ENCODE measurements around the gene OAS3. TPM values are rescaled to one million over a fixed set of nuclear protein-coding genes. Genes with fewer than 3 reads are reported as not detected.
"Not testable (repeated sequence)": the region's sequence is repeated elsewhere in the genome, so short reads cannot be mapped to it uniquely, and the experiment has no call there.

Gene OAS3
- total RNA-seq, 1 donor from 2014 or later, result not detected

DNA sequence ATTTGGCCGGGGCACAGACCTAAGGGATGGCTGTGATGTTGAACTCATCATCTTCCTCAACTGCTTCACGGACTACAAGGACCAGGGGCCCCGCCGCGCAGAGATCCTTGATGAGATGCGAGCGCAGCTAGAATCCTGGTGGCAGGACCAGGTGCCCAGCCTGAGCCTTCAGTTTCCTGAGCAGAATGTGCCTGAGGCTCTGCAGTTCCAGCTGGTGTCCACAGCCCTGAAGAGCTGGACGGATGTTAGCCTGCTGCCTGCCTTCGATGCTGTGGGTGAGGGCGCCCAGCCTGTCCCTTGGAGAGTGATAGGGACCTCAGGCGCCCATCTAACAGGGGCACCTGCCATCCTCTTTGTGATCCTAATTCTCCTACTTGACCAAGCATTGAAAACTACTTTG lies 12.4 kb downstream of the OAS3 start:
- Mint-ChIP-seq H3K9me3 (ENCODE audit: unreplicated experiment) (no peaks in the 10 kb centered on the region), H3K27ac (ENCODE audit: unreplicated experiment) (no peak overlapping the region), H3K36me3 (ENCODE audit: unreplicated experiment) (no peaks in the 10 kb centered on the region), H3K27me3 (ENCODE audit: unreplicated experiment) (peaks cover 2% of the 10 kb centered on the region), H3K4me1 (ENCODE audit: low read depth, unreplicated experiment) (no peaks in the 10 kb centered on the region), H3K4me3 (ENCODE audit: unreplicated experiment) (no peak overlapping the region)
- TF ChIP-seq, protein P1, sequence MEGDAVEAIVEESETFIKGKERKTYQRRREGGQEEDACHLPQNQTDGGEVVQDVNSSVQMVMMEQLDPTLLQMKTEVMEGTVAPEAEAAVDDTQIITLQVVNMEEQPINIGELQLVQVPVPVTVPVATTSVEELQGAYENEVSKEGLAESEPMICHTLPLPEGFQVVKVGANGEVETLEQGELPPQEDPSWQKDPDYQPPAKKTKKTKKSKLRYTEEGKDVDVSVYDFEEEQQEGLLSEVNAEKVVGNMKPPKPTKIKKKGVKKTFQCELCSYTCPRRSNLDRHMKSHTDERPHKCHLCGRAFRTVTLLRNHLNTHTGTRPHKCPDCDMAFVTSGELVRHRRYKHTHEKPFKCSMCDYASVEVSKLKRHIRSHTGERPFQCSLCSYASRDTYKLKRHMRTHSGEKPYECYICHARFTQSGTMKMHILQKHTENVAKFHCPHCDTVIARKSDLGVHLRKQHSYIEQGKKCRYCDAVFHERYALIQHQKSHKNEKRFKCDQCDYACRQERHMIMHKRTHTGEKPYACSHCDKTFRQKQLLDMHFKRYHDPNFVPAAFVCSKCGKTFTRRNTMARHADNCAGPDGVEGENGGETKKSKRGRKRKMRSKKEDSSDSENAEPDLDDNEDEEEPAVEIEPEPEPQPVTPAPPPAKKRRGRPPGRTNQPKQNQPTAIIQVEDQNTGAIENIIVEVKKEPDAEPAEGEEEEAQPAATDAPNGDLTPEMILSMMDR (IDR thresholded peaks at IDR 0.05; ENCODE audit: partially characterized antibody, unreplicated experiment), result no peak
- no peak for DNase-seq

DNA sequence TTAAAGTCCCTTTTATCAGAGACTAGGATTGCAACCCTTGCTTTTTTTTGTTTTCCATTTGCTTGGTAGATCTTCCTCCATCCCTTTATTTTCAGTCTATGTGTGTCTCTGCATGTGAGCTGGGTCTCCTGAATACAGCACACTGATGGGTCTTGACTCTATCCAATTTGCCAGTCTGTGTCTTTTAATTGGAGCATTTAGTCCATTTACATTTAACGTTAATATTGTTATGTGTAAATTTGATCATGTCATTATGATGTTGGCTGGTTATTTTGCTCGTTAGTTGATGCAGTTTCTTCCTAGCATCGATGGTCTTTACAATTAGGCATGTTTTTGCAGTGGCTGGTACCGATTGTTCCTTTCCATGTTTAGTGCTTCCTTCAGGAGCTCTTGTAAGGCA lies 18.9 kb downstream of the OAS3 start:
- H3K27ac Mint-ChIP-seq (ENCODE audit: unreplicated experiment); H3K9me3 Mint-ChIP-seq (ENCODE audit: unreplicated experiment); H3K27me3 Mint-ChIP-seq (ENCODE audit: unreplicated experiment); H3K4me3 Mint-ChIP-seq (ENCODE audit: unreplicated experiment); DNase-seq; H3K4me1 Mint-ChIP-seq (ENCODE audit: low read depth, unreplicated experiment): not testable (repeated sequence)
- H3K36me3 Mint-ChIP-seq (ENCODE audit: unreplicated experiment), result peaks cover 16% of the 10 kb centered on the region

DNA sequence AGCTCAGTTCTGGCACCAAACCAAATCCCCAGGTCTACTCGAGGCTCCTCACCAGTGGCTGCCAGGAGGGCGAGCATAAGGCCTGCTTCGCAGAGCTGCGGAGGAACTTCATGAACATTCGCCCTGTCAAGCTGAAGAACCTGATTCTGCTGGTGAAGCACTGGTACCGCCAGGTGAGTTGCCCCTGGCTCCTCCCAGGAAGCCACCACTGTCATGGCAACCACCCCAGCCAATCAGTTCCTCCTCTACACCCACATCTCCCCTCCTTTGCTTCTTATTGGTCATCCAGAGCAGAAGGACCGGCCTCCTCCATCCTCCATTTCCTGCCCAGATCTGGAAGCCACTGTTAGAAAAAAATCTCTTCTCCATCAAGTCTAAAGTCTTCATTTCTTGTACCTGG lies 22.8 kb downstream of the OAS3 start:
- Mint-ChIP-seq H3K27ac (ENCODE audit: unreplicated experiment) (no peak overlapping the region), H3K9me3 (ENCODE audit: unreplicated experiment) (peaks cover 3% of the 10 kb centered on the region), H3K36me3 (ENCODE audit: unreplicated experiment) (peaks cover 20% of the 10 kb centered on the region), H3K4me3 (ENCODE audit: unreplicated experiment) (no peak overlapping the region), H3K4me1 (ENCODE audit: low read depth, unreplicated experiment) (no peaks in the 10 kb centered on the region), H3K27me3 (ENCODE audit: unreplicated experiment) (peaks cover 4% of the 10 kb centered on the region)
- DNase-seq, result no peak
- TF ChIP-seq, protein P1 (IDR thresholded peaks at IDR 0.05; ENCODE audit: partially characterized antibody, unreplicated experiment), result no peak

DNA sequence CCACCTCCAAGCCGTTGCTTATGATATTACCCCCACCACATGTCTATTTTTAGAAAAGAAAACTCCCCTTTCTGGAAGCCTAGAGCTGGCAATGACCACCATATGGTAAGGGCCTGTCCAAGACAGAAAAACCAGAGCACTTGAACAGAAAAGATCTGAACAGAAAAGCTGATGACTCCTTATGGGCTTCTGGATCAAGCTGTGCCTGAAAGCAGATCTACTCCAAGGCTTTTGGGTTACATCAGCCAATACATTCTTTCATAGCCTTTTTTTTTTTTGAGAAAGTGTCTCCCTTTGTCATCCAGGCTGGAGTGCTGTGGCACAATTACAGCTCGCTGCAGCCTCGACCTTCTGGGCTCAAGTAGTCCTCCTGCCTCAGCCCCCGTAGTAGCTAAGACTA lies 23.3 kb downstream of the OAS3 start:
- Mint-ChIP-seq H3K27me3 (ENCODE audit: unreplicated experiment) (peaks cover 4% of the 10 kb centered on the region), H3K4me1 (ENCODE audit: low read depth, unreplicated experiment) (no peaks in the 10 kb centered on the region), H3K36me3 (ENCODE audit: unreplicated experiment) (peaks cover 20% of the 10 kb centered on the region), H3K9me3 (ENCODE audit: unreplicated experiment) (peaks cover 3% of the 10 kb centered on the region), H3K27ac (ENCODE audit: unreplicated experiment) (no peak overlapping the region), H3K4me3 (ENCODE audit: unreplicated experiment) (no peak overlapping the region)
- TF ChIP-seq, protein P1 (IDR thresholded peaks at IDR 0.05; ENCODE audit: partially characterized antibody, unreplicated experiment), result no peak
- DNase-seq, result no peak

DNA sequence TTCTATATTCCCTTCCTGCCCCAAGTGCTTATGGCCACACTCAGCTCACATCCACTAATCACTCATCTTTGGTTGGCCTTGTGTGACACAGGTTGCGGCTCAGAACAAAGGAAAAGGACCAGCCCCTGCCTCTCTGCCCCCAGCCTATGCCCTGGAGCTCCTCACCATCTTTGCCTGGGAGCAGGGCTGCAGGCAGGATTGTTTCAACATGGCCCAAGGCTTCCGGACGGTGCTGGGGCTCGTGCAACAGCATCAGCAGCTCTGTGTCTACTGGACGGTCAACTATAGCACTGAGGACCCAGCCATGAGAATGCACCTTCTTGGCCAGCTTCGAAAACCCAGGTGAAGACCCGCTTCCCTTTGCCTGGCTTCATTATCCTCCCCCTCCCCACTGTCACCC lies 24.3 kb downstream of the OAS3 start:
- Mint-ChIP-seq H3K9me3 (ENCODE audit: unreplicated experiment) (peaks cover 3% of the 10 kb centered on the region), H3K27me3 (ENCODE audit: unreplicated experiment) (peaks cover 2% of the 10 kb centered on the region), H3K4me1 (ENCODE audit: low read depth, unreplicated experiment) (no peaks in the 10 kb centered on the region), H3K4me3 (ENCODE audit: unreplicated experiment) (no peak overlapping the region), H3K36me3 (ENCODE audit: unreplicated experiment) (peaks cover 20% of the 10 kb centered on the region), H3K27ac (ENCODE audit: unreplicated experiment) (no peak overlapping the region)
- TF ChIP-seq, protein P1 (IDR thresholded peaks at IDR 0.05; ENCODE audit: partially characterized antibody, unreplicated experiment), result no peak
- DNase-seq, result no peak
